ENCODE results near the gene P2RX4.

Gene P2RX4

GRCh38 chr12:121238604-121239350 is 28.8 kb downstream of the P2RX4 start:
- peak in 1 of 2 experiments; percentile 88 for DNase-seq (ENCODE audit: low read depth in 1 of 2, low spot score in 1 of 2)
- no peak overlapping the region for H3K4me3 ChIP-seq (replicated peaks; ENCODE audit: insufficient read depth, low read length)
- peak overlapping the region; percentile 95 for H3K27ac ChIP-seq (replicated peaks)
- peak; percentile 90 for TF ChIP-seq SPI1 (IDR thresholded peaks at IDR 0.05; ENCODE audit: borderline replicate concordance, low read depth)
- TF ChIP-seq GABPA (IDR thresholded peaks at IDR 0.05; ENCODE audit: low read depth) = no peak
- peak; percentile 23; the same call in 1 of the 2 replicates for TF ChIP-seq POLR2AphosphoS5 (IDR thresholded peaks at IDR 0.05; ENCODE audit: low read depth)
- no peaks in the 10 kb centered on the region for H3K27me3 ChIP-seq (ENCODE audit: insufficient read depth, poor library complexity, severe bottlenecking)

- peak; percentile 65 to 93 for DNase-seq (ENCODE audit: low read depth in 1 of 2, low spot score in 1 of 2)
- H3K27me3 ChIP-seq (ENCODE audit: insufficient read depth, poor library complexity, severe bottlenecking) = no peaks in the 10 kb centered on the region
- no peak overlapping the region; the same call in 1 of the 2 replicates for H3K4me3 ChIP-seq (replicated peaks; ENCODE audit: insufficient read depth, low read length)
- H3K27ac ChIP-seq (replicated peaks) = peak overlapping the region; percentile 95
- TF ChIP-seq GABPA (IDR thresholded peaks at IDR 0.05; ENCODE audit: low read depth) = no peak; the same call in 1 of the 2 replicates
- peak; percentile 79; the same call in 1 of the 2 replicates for TF ChIP-seq SPI1 (IDR thresholded peaks at IDR 0.05; ENCODE audit: borderline replicate concordance, low read depth)
- no peak for TF ChIP-seq CTCF (IDR thresholded peaks at IDR 0.05; ENCODE audit: insufficient read depth, low read length)
- peak; percentile 57 for TF ChIP-seq POLR2AphosphoS5 (IDR thresholded peaks at IDR 0.05; ENCODE audit: low read depth)
- TF ChIP-seq, protein P1, sequence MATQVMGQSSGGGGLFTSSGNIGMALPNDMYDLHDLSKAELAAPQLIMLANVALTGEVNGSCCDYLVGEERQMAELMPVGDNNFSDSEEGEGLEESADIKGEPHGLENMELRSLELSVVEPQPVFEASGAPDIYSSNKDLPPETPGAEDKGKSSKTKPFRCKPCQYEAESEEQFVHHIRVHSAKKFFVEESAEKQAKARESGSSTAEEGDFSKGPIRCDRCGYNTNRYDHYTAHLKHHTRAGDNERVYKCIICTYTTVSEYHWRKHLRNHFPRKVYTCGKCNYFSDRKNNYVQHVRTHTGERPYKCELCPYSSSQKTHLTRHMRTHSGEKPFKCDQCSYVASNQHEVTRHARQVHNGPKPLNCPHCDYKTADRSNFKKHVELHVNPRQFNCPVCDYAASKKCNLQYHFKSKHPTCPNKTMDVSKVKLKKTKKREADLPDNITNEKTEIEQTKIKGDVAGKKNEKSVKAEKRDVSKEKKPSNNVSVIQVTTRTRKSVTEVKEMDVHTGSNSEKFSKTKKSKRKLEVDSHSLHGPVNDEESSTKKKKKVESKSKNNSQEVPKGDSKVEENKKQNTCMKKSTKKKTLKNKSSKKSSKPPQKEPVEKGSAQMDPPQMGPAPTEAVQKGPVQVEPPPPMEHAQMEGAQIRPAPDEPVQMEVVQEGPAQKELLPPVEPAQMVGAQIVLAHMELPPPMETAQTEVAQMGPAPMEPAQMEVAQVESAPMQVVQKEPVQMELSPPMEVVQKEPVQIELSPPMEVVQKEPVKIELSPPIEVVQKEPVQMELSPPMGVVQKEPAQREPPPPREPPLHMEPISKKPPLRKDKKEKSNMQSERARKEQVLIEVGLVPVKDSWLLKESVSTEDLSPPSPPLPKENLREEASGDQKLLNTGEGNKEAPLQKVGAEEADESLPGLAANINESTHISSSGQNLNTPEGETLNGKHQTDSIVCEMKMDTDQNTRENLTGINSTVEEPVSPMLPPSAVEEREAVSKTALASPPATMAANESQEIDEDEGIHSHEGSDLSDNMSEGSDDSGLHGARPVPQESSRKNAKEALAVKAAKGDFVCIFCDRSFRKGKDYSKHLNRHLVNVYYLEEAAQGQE (IDR thresholded peaks at IDR 0.05; ENCODE audit: insufficient replicate concordance, low read depth) = peak; percentile 21
Observed at GRCh38 chr12:121239351-121240061, 29.6 kb downstream of the P2RX4 start.

- TF ChIP-seq POLR2AphosphoS5 (IDR thresholded peaks at IDR 0.05; ENCODE audit: low read depth) (no peak), GABPA (IDR thresholded peaks at IDR 0.05; ENCODE audit: low read depth) (no peak), SPI1 (IDR thresholded peaks at IDR 0.05; ENCODE audit: borderline replicate concordance, low read depth) (no peak), CTCF (IDR thresholded peaks at IDR 0.05; ENCODE audit: insufficient read depth, low read length) (no peak)
- TF ChIP-seq, protein P1 (IDR thresholded peaks at IDR 0.05; ENCODE audit: insufficient replicate concordance, low read depth) = no peak
- DNase-seq (ENCODE audit: low read depth in 1 of 2, low spot score in 1 of 2) = peak in 1 of 2 experiments; percentile 26
- Histone ChIP-seq H3K4me3 (replicated peaks; ENCODE audit: insufficient read depth, low read length) (peak overlapping the region; percentile 14), H3K27me3 (ENCODE audit: insufficient read depth, poor library complexity, severe bottlenecking) (no peaks in the 10 kb centered on the region), H3K27ac (replicated peaks) (peak overlapping the region; percentile 95)
Observed at GRCh38 chr12:121240062-121240420, 30.1 kb downstream of the P2RX4 start.

- DNase-seq (ENCODE audit: low read depth in 1 of 2, low spot score in 1 of 2) = peak; percentile 87 to 97
- TF ChIP-seq, protein P1 (IDR thresholded peaks at IDR 0.05; ENCODE audit: insufficient replicate concordance, low read depth) = no peak
- TF ChIP-seq POLR2AphosphoS5 (IDR thresholded peaks at IDR 0.05; ENCODE audit: low read depth) (peak; percentile 59), SPI1 (IDR thresholded peaks at IDR 0.05; ENCODE audit: borderline replicate concordance, low read depth) (peak; percentile 91)
- H3K4me3 ChIP-seq (replicated peaks; ENCODE audit: insufficient read depth, low read length) = peak overlapping the region; percentile 14
- H3K27ac ChIP-seq (replicated peaks) = peak overlapping the region; percentile 95
- H3K27me3 ChIP-seq (ENCODE audit: insufficient read depth, poor library complexity, severe bottlenecking) = no peaks in the 10 kb centered on the region
Observed at GRCh38 chr12:121240484-121241101, 30.7 kb downstream of the P2RX4 start.
